ENCODE results near the gene ITPR3.

Gene ITPR3

DNA sequence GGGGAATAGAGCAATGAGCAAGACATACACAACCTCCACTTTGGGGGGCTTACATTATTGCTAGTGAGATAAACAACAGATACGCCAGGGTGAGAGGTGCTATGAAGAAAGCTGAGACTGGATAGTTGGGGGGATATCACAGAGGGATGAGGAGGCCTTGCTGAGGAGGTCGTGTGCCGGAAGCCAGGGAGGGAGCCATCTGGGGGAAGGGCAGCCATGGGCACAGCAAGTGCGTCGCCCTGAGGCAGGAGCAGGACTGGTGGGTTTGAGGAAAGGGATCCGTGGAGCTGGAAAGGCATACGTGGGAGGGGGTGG is 28.9 kb upstream of the ITPR3 start:
- no peak overlapping the region for H3K27ac ChIP-seq (ENCODE audit: low read depth, low read length)
- H3K18ac ChIP-seq (ENCODE audit: low read length): no peak overlapping the region
- DNase-seq: no peak
- no CpG with 5 or more reads among the region's 7 CpGs for WGBS (ENCODE audit: extremely low coverage, insufficient coverage, insufficient read length)
- no peak overlapping the region for H4K91ac ChIP-seq (ENCODE audit: low read depth, low read length)
- no peak overlapping the region for H2BK5ac ChIP-seq (ENCODE audit: low read depth, low read length, poor library complexity)
- H2AK5ac ChIP-seq (ENCODE audit: low read length): no peak overlapping the region
- H4K12ac ChIP-seq (ENCODE audit: low read depth, low read length): no peak overlapping the region
- H2AFZ ChIP-seq (ENCODE audit: insufficient read depth, low read length, poor library complexity): no peak overlapping the region
- H3K23ac ChIP-seq (ENCODE audit: low read length): no peak overlapping the region
- H3K14ac ChIP-seq (ENCODE audit: low read length): no peak overlapping the region
- H4K8ac ChIP-seq (ENCODE audit: low read depth, low read length): no peak overlapping the region
- no peak overlapping the region for H3K4me2 ChIP-seq (ENCODE audit: low read length)
- H3K36me3 ChIP-seq (ENCODE audit: control insufficient read depth in 1 of 2, insufficient read depth in 2 of 2, low read length in 2 of 2): no peaks in the 10 kb centered on the region
- no peaks in the 10 kb centered on the region for H3K79me2 ChIP-seq (ENCODE audit: control insufficient read depth, insufficient read depth, low read length, poor library complexity)
- H3K27me3 ChIP-seq (ENCODE audit: insufficient read depth, low read length): no peaks in the 10 kb centered on the region
- no peak overlapping the region for H3K4ac ChIP-seq (ENCODE audit: low read depth, low read length)
- no peak overlapping the region for H3K4me3 ChIP-seq (ENCODE audit: low read depth, low read length)
- no peak overlapping the region for H2BK120ac ChIP-seq (ENCODE audit: insufficient read depth, low read length, poor library complexity)
- peaks cover 3% of the 10 kb centered on the region for H3K79me1 ChIP-seq (ENCODE audit: low read length)
- no peak overlapping the region for H2BK12ac ChIP-seq (ENCODE audit: low read length)
- H3K4me1 ChIP-seq (ENCODE audit: control insufficient read depth in 1 of 2, insufficient read depth in 2 of 2, low read length in 2 of 2): peaks cover 19 to 20% of the 10 kb centered on the region in 2 experiments
- no peak overlapping the region for H3K9ac ChIP-seq (ENCODE audit: low read length)
- no peaks in the 10 kb centered on the region for H3K9me3 ChIP-seq (ENCODE audit: insufficient read depth, low read depth, low read length)

DNA sequence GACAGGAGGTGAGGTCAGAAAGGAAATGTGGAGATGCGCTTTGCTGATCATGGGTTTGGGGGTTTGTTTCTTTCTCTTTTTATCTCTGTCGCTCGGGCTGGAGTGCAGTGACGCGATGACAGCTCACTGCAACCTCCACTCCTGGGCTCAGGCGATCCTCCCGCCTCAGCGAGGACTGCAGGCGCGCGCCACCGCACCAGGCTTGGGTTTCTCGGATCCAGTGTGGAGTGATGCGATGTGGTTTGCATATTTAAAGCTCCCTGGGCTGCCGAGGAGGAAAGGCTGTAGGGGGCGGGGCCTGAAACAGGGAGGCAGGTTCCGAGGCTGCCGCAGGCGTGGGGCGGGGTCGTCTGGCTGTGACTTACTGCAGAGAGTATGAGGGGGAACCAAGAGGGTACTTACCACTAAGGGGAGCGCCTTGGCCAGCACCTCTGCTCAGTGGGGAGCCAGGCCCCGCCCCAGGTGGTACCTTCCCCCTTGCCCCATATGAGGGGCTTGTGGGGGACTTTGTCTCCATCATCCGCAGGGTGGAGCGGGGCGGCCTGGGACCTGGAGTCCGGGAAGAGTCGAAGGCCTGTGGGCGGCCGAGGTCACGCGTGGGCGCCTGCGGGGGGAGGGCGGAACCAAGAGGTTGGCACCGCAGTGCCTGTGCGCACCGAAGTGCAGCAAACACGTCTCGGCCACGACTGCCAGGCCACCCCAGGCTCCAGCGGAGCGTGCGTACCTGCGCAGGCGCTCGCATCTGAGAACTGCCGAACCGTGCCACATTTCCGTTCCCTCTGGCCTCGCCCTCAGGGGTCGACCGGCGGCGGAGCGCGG is 28.3 kb upstream of the ITPR3 start:
- Histone ChIP-seq H4K12ac (ENCODE audit: low read depth, low read length) (no peak overlapping the region), H2BK120ac (ENCODE audit: insufficient read depth, low read length, poor library complexity) (no peak overlapping the region), H2AFZ (ENCODE audit: insufficient read depth, low read length, poor library complexity) (no peak overlapping the region), H2AK5ac (ENCODE audit: low read length) (no peak overlapping the region), H3K14ac (ENCODE audit: low read length) (no peak overlapping the region), H3K4me3 (ENCODE audit: low read depth, low read length) (peak overlapping the region; percentile 32), H3K18ac (ENCODE audit: low read length) (no peak overlapping the region), H3K27me3 (ENCODE audit: insufficient read depth, low read length) (no peaks in the 10 kb centered on the region), H3K4me1 (ENCODE audit: control insufficient read depth in 1 of 2, insufficient read depth in 2 of 2, low read length in 2 of 2) (peaks cover 19 to 20% of the 10 kb centered on the region in 2 experiments), H3K4ac (ENCODE audit: low read depth, low read length) (no peak overlapping the region), H3K9me3 (ENCODE audit: insufficient read depth, low read depth, low read length) (no peaks in the 10 kb centered on the region), H3K79me1 (ENCODE audit: low read length) (peaks cover 3% of the 10 kb centered on the region), H3K36me3 (ENCODE audit: control insufficient read depth in 1 of 2, insufficient read depth in 2 of 2, low read length in 2 of 2) (no peaks in the 10 kb centered on the region), H4K8ac (ENCODE audit: low read depth, low read length) (no peak overlapping the region), H2BK5ac (ENCODE audit: low read depth, low read length, poor library complexity) (no peak overlapping the region), H2BK12ac (ENCODE audit: low read length) (no peak overlapping the region), H3K4me2 (ENCODE audit: low read length) (peak overlapping the region; percentile 45), H4K91ac (ENCODE audit: low read depth, low read length) (no peak overlapping the region), H3K23ac (ENCODE audit: low read length) (no peak overlapping the region), H3K9ac (ENCODE audit: low read length) (no peak overlapping the region), H3K27ac (ENCODE audit: low read depth, low read length) (no peak overlapping the region), H3K79me2 (ENCODE audit: control insufficient read depth, insufficient read depth, low read length, poor library complexity) (no peaks in the 10 kb centered on the region)
- peak; percentile 34 to 56 for DNase-seq
- no CpG with 5 or more reads among the region's 57 CpGs for WGBS (ENCODE audit: extremely low coverage, insufficient coverage, insufficient read length)

DNA sequence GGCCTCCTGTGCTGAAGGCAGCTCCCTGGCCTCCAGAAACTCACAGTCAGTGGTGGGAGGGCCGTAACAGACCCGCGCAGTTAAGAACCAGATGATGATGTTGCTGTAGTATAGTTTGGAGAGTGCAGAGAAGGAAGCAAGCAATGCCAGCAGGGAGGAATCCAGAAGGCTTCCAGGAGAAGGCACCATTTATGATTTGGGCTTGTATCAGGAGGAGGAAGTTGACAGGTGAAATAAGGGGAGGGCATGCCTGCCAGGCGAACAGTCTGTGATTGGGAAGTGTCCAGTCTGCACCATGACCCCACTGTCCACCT is 27.8 kb upstream of the ITPR3 start:
- H4K91ac ChIP-seq (ENCODE audit: low read depth, low read length): no peak overlapping the region
- no peak overlapping the region for H3K4ac ChIP-seq (ENCODE audit: low read depth, low read length)
- no peak overlapping the region for H2BK12ac ChIP-seq (ENCODE audit: low read length)
- H3K4me2 ChIP-seq (ENCODE audit: low read length): peak overlapping the region; percentile 45
- peaks cover 19 to 20% of the 10 kb centered on the region in 2 experiments for H3K4me1 ChIP-seq (ENCODE audit: control insufficient read depth in 1 of 2, insufficient read depth in 2 of 2, low read length in 2 of 2)
- H2AK5ac ChIP-seq (ENCODE audit: low read length): no peak overlapping the region
- no peak overlapping the region for H3K9ac ChIP-seq (ENCODE audit: low read length)
- H2AFZ ChIP-seq (ENCODE audit: insufficient read depth, low read length, poor library complexity): no peak overlapping the region
- H4K12ac ChIP-seq (ENCODE audit: low read depth, low read length): no peak overlapping the region
- H4K8ac ChIP-seq (ENCODE audit: low read depth, low read length): no peak overlapping the region
- no CpG with 5 or more reads among the region's 4 CpGs for WGBS (ENCODE audit: extremely low coverage, insufficient coverage, insufficient read length)
- H2BK5ac ChIP-seq (ENCODE audit: low read depth, low read length, poor library complexity): no peak overlapping the region
- no peak overlapping the region for H3K14ac ChIP-seq (ENCODE audit: low read length)
- H3K23ac ChIP-seq (ENCODE audit: low read length): peak overlapping the region; percentile 29
- H3K4me3 ChIP-seq (ENCODE audit: low read depth, low read length): no peak overlapping the region
- H3K79me2 ChIP-seq (ENCODE audit: control insufficient read depth, insufficient read depth, low read length, poor library complexity): no peaks in the 10 kb centered on the region
- H2BK120ac ChIP-seq (ENCODE audit: insufficient read depth, low read length, poor library complexity): no peak overlapping the region
- no peaks in the 10 kb centered on the region for H3K9me3 ChIP-seq (ENCODE audit: insufficient read depth, low read depth, low read length)
- DNase-seq: no peak
- peaks cover 3% of the 10 kb centered on the region for H3K79me1 ChIP-seq (ENCODE audit: low read length)
- H3K27ac ChIP-seq (ENCODE audit: low read depth, low read length): no peak overlapping the region
- H3K27me3 ChIP-seq (ENCODE audit: insufficient read depth, low read length): no peaks in the 10 kb centered on the region
- no peak overlapping the region for H3K18ac ChIP-seq (ENCODE audit: low read length)
- H3K36me3 ChIP-seq (ENCODE audit: control insufficient read depth in 1 of 2, insufficient read depth in 2 of 2, low read length in 2 of 2): no peaks in the 10 kb centered on the region

DNA sequence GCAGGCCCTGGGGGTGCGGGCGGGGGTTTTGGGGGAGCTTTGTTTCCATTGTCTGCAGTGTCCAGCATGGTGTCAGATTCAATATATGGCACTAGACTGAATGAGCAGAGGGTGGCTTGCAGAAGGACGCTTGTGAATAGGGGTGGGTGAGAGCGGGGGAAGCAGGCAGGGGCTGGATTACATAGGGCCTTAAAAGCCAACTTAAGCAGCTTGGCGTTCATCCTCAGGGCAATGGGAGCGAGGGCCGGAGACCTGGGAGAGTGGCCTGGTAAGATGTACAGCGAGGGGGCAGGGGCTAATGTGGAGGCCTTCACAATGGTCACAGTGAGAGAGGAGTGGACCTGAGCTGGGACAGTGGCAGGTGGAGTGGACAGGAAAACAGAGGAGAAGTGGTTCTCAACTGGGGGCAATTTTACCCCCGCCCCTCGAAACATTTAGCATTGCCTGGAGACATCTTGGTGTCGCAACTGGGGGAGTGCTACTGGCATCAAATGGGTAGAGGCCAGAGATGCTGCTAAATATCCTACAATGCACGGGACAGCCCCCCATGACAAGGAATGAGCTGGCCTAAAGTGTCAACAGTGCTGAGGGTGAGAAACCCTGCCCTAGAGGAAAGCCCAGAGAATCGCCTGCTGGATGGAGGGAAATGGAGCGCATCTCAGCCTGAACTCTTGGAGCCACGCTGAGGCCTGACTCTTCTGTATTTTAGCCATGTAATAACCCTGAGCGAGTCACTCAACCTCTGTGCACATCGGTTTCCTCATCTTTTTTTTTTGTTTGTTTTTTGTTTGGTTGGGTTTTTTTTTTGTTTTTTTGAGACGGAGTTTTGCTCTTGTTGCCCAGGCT is 25.9 kb upstream of the ITPR3 start:
- Histone ChIP-seq H2BK5ac (ENCODE audit: low read depth, low read length, poor library complexity) (no peak overlapping the region), H2BK12ac (ENCODE audit: low read length) (no peak overlapping the region), H3K4ac (ENCODE audit: low read depth, low read length) (no peak overlapping the region), H3K9ac (ENCODE audit: low read length) (no peak overlapping the region), H3K18ac (ENCODE audit: low read length) (no peak overlapping the region), H4K12ac (ENCODE audit: low read depth, low read length) (no peak overlapping the region), H3K27ac (ENCODE audit: low read depth, low read length) (no peak overlapping the region), H3K23ac (ENCODE audit: low read length) (no peak overlapping the region), H2AFZ (ENCODE audit: insufficient read depth, low read length, poor library complexity) (no peak overlapping the region), H3K79me2 (ENCODE audit: control insufficient read depth, insufficient read depth, low read length, poor library complexity) (no peaks in the 10 kb centered on the region), H4K91ac (ENCODE audit: low read depth, low read length) (no peak overlapping the region), H2AK5ac (ENCODE audit: low read length) (no peak overlapping the region), H2BK120ac (ENCODE audit: insufficient read depth, low read length, poor library complexity) (no peak overlapping the region), H3K4me2 (ENCODE audit: low read length) (no peak overlapping the region), H3K27me3 (ENCODE audit: insufficient read depth, low read length) (no peaks in the 10 kb centered on the region), H4K8ac (ENCODE audit: low read depth, low read length) (no peak overlapping the region), H3K4me1 (ENCODE audit: control insufficient read depth in 1 of 2, insufficient read depth in 2 of 2, low read length in 2 of 2) (peaks cover 13 to 14% of the 10 kb centered on the region in 2 experiments), H3K79me1 (ENCODE audit: low read length) (peaks cover 3% of the 10 kb centered on the region), H3K9me3 (ENCODE audit: insufficient read depth, low read depth, low read length) (no peaks in the 10 kb centered on the region), H3K4me3 (ENCODE audit: low read depth, low read length) (no peak overlapping the region), H3K14ac (ENCODE audit: low read length) (no peak overlapping the region), H3K36me3 (ENCODE audit: control insufficient read depth in 1 of 2, insufficient read depth in 2 of 2, low read length in 2 of 2) (no peaks in the 10 kb centered on the region)
- WGBS (ENCODE audit: extremely low coverage, insufficient coverage, insufficient read length): no CpG with 5 or more reads among the region's 18 CpGs
- DNase-seq: no peak

Measured in trophoblast cell (in vitro differentiated cells and primary cell).